Body of pancreas (tissue), 4 donors: ENCODE measurements around the gene RAD17. TPM values are rescaled to one million over a fixed set of nuclear protein-coding genes. Genes with fewer than 3 reads are reported as not detected.
"Not testable (repeated sequence)": the region's sequence is repeated elsewhere in the genome, so short reads cannot be mapped to it uniquely, and the experiment has no call there.

Experiments
- ATAC-seq: fragments of 150-250 bp; one replicate; pipeline ENCODE4 v1.9.1; 2016
- DNase-seq, 4 donors: peaks; one replicate each; pipeline ENCODE4 v3.0.0-alpha.2; 2019
- H3K27ac ChIP-seq, 4 donors: fragments of 200-600 bp; sonication (generic); 1 replicate in 3 of 4; 2 replicates in 1 of 4; pipeline versions ENCODE4 v1.5.1 to v1.6.1; 2016 to 2019; ENCODE audit warnings: mild to moderate bottlenecking in 1 of 4, mixed read lengths in 1 of 4, moderate library complexity in 1 of 4
- H3K27me3 ChIP-seq, 2 donors: fragments of 200-600 bp; sonication (generic); one replicate each; pipeline ENCODE4 v1.6.0; 2016; ENCODE audit warnings: mild to moderate bottlenecking in 1 of 2
- H3K36me3 ChIP-seq, 2 donors: fragments of 200-600 bp; sonication (generic); replicated peaks in 1 of 2; 2 replicates each; pipeline ENCODE4 v1.5.1; 2016; ENCODE audit warnings: low read depth in 2 of 2; ENCODE audit not compliant: insufficient read depth in 1 of 2
- H3K4me1 ChIP-seq: fragments of 200-600 bp; sonication (generic); one replicate; pipeline ENCODE4 v1.6.0; 2016
- H3K4me3 ChIP-seq, 2 donors: fragments of 200-600 bp; sonication (generic); 1 replicate in 1 of 2; 2 replicates in 1 of 2; pipeline ENCODE4 v1.5.1; 2016 to 2019
- H3K9me3 ChIP-seq, 3 donors: fragments of 200-600 bp; sonication (generic); 1 replicate in 2 of 3; 2 replicates in 1 of 3; pipeline ENCODE4 v1.5.1; 2016
- POLR2A ChIP-seq, 3 donors: fragments of 450-650 bp; IDR thresholded peaks; one replicate each; pipeline ENCODE4 v1.6.1; 2016; ENCODE audit warnings: antibody characterized with exemption in 3 of 3, mild to moderate bottlenecking in 2 of 3
- WGBS, 2 donors: methylation state at CpG; one replicate each; pipeline ENCODE4 v1.1.5; 2017; 5-methylcytosine and 5-hydroxymethylcytosine counted together
- intact Hi-C: fragments of 100-400 bp; cut with DNase I; formaldehyde crosslinking; loops from one replicate; pipeline ENCODE4 v1.15.1; 2023
- total RNA-seq, 2 donors: library from RNA; depleted of rRNA; stranded (reverse); fragments of >200 nt; gene quantifications; one replicate each; pipeline ENCODE4 v1.1.0, GENCODE V29; 2016
- TF ChIP-seq, protein P1 (sequence below), 7 experiments: fragments of 450-650 bp in 4 of 7; fragments of 200-600 bp in 3 of 7; sonication (generic) in 3 of 7; IDR thresholded peaks; one replicate each; pipeline ENCODE4 v1.5.1; 2016 to 2019; ENCODE audit warnings: antibody characterized with exemption in 7 of 7

The RAD17 gene
- total RNA-seq, 2 donors from 2014 or later = 8.3 to 17.5 TPM

DNA sequence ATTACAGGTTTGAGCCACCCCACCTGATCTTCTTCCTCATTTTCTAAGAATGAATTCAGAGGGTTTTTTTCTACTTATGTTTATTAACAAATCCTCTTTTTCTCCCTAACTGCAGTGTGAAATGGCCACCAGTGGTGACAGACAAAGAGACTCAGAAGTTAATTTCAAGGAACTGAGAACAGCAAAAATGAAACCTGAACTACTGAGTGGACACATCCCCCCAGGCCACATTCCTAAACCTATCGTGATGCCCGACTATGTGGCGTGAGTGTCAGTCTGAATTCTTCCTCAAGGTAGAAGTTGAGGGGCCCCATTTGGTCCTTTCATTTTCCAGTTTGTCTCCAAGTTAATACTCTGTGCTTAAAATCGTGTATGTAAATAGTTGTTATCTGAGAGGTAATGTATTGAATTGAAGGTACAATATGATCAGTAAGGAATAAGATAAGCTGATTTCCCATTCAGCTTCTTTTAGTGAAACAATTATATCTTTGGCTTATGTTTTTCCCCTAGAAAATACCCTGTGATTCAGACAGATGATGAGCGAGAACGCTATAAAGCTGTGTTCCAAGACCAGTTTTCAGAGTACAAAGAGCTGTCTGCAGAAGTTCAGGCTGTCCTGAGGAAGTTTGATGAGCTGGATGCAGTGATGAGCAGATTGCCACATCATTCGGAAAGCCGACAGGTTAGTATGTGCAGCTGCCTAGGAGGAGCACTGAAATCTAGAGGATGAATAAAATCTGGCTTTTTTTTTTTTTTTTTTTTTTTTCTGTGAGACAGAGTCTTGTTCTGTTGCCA is 63.0 kb downstream of the RAD17 start:
- H3K27me3 ChIP-seq = no peaks in the 10 kb centered on the region
- WGBS, 2 donors = 81 to 83% methylated on average over 8 of the region's 8 CpGs
- no peak overlapping the region for H3K4me3 ChIP-seq
- H3K36me3 ChIP-seq = peaks cover 0 to 6% of the 10 kb centered on the region in 2 donors
- DNase-seq (no peak), ATAC-seq (no peak)
- H3K27ac ChIP-seq = no peak overlapping the region
- H3K4me1 ChIP-seq = peaks cover 4% of the 10 kb centered on the region
- no peak for TF ChIP-seq POLR2A (IDR thresholded peaks at IDR 0.05)
- TF ChIP-seq, protein P1, sequence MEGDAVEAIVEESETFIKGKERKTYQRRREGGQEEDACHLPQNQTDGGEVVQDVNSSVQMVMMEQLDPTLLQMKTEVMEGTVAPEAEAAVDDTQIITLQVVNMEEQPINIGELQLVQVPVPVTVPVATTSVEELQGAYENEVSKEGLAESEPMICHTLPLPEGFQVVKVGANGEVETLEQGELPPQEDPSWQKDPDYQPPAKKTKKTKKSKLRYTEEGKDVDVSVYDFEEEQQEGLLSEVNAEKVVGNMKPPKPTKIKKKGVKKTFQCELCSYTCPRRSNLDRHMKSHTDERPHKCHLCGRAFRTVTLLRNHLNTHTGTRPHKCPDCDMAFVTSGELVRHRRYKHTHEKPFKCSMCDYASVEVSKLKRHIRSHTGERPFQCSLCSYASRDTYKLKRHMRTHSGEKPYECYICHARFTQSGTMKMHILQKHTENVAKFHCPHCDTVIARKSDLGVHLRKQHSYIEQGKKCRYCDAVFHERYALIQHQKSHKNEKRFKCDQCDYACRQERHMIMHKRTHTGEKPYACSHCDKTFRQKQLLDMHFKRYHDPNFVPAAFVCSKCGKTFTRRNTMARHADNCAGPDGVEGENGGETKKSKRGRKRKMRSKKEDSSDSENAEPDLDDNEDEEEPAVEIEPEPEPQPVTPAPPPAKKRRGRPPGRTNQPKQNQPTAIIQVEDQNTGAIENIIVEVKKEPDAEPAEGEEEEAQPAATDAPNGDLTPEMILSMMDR (IDR thresholded peaks at IDR 0.05) = no peak
- no peaks in the 10 kb centered on the region for H3K9me3 ChIP-seq
- intact Hi-C loops = no loop called here

GRCh38 chr5:69435276-69435884 is 65.8 kb downstream of the RAD17 start:
- H3K27me3 ChIP-seq, H3K36me3 ChIP-seq, ATAC-seq, H3K4me3 ChIP-seq, H3K9me3 ChIP-seq, intact Hi-C loops, H3K4me1 ChIP-seq, DNase-seq, H3K27ac ChIP-seq: not testable (repeated sequence)
- 93 to 94% methylated on average over 5 of the region's 5 CpGs for WGBS, 2 donors

GRCh38 chr5:69444127-69444754 is 74.6 kb downstream of the RAD17 start:
- intact Hi-C loops = no loop called here
- Histone ChIP-seq H3K36me3 (peaks cover 0 to 3% of the 10 kb centered on the region in 2 donors), H3K4me3 (no peak overlapping the region), H3K27ac (peak overlapping the region in 3 of 4 donors; percentile 17 to 40 (median 37)), H3K4me1 (no peaks in the 10 kb centered on the region), H3K9me3 (no peaks in the 10 kb centered on the region), H3K27me3 (no peaks in the 10 kb centered on the region)
- DNase-seq (peak in 1 of 4 donors; percentile 19), ATAC-seq (no peak)
- TF ChIP-seq, protein P1 (IDR thresholded peaks at IDR 0.05) = no peak
- no peak for TF ChIP-seq POLR2A (IDR thresholded peaks at IDR 0.05)
- 88 to 93% methylated on average over 7 of the region's 7 CpGs for WGBS, 2 donors

DNA sequence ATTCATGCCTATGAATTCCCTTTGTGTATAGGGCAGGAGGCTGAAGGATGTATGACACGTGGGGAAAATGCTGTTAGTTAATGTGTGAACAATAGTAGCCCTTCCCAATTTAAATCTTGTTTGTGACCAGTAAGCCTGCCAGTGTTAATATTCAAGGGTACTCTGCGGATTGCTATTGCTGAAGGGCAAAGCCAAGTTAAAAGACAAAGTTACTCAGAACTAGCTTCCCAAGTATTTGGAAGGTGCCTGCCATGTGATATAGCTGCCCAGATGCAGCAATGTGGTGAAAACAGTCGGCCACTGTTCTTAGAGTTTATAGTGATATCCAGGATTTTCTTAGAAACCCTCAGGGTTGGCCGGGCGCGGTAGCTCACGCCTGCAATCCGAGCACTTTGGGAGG is 79.9 kb downstream of the RAD17 start:
- ATAC-seq (no peak), DNase-seq (no peak)
- H3K27me3 ChIP-seq = no peaks in the 10 kb centered on the region
- TF ChIP-seq, protein P1 (IDR thresholded peaks at IDR 0.05) = no peak
- no peak for TF ChIP-seq POLR2A (IDR thresholded peaks at IDR 0.05)
- H3K9me3 ChIP-seq = no peaks in the 10 kb centered on the region
- no peaks in the 10 kb centered on the region for H3K36me3 ChIP-seq
- H3K4me3 ChIP-seq = no peak overlapping the region
- 83 to 90% methylated on average over 8 of the region's 8 CpGs for WGBS, 2 donors
- H3K4me1 ChIP-seq = peaks cover 37% of the 10 kb centered on the region
- intact Hi-C loops = no loop called here
- H3K27ac ChIP-seq = peak overlapping the region in 2 of 4 donors; percentile 16 to 88

DNA sequence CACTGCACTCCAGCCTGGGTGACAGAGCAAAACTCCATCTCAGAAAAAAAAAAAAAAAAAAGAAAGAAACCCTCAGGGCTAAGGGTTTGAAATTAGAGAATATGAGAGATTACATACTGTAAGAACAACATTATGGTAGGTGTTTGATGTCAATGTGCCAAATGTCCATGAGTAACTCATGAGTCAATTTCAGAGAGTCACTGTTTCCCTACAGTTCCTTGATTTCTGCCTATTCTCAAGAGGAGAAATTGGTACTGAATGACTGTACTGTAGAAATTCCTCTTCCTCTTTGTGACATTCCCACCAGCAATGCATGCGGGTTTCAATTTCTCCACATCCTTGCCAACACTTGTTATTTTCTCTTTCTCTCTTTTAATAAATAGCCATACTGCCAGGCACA is 80.5 kb downstream of the RAD17 start:
- H3K4me3 ChIP-seq = no peak overlapping the region
- H3K36me3 ChIP-seq = no peaks in the 10 kb centered on the region
- 91 to 100% methylated on average over 1 of the region's 1 CpG for WGBS, 2 donors
- intact Hi-C loops = no loop called here
- H3K9me3 ChIP-seq = no peaks in the 10 kb centered on the region
- TF ChIP-seq, protein P1 (IDR thresholded peaks at IDR 0.05) = no peak
- TF ChIP-seq POLR2A (IDR thresholded peaks at IDR 0.05) = no peak
- H3K27ac ChIP-seq = peak overlapping the region in 2 of 4 donors; percentile 88 to 97
- ATAC-seq (no peak), DNase-seq (no peak)
- H3K27me3 ChIP-seq = no peaks in the 10 kb centered on the region
- peaks cover 44% of the 10 kb centered on the region for H3K4me1 ChIP-seq

GRCh38 chr5:69450527-69450926 is 80.9 kb downstream of the RAD17 start:
- ATAC-seq, H3K4me3 ChIP-seq, H3K9me3 ChIP-seq, intact Hi-C loops, H3K36me3 ChIP-seq, H3K27me3 ChIP-seq, DNase-seq: not testable (repeated sequence)
- WGBS, 2 donors = 90 to 96% methylated on average over 8 of the region's 8 CpGs
- H3K4me1 ChIP-seq = peaks cover 48% of the 10 kb centered on the region
- H3K27ac ChIP-seq = peak overlapping the region in 2 of 4 donors; percentile 88 to 97
